Measurements from ENCODE around the gene TKTL1.
A peak's percentile ranks its signal among the peaks of the same experiment; 100 is the strongest.

TKTL1 gene

GRCh38 chrX:154305541-154306205 is 10.1 kb downstream of the TKTL1 start:
- Histone ChIP-seq H3K4me2 (ENCODE audit: low read length) (no peak overlapping the region), H4K20me1 (ENCODE audit: insufficient read depth, low read length) (no peaks in the 10 kb centered on the region), H3K4me3 (ENCODE audit: low read length) (no peak overlapping the region), H2AFZ (ENCODE audit: low read depth, low read length) (no peak overlapping the region), H3K27ac (ENCODE audit: low read length) (no peak overlapping the region), H3K4me1 (ENCODE audit: low read length) (peaks cover 10% of the 10 kb centered on the region; the same call in 1 of the 2 replicates), H3K27me3 (ENCODE audit: low read depth, low read length) (no peaks in the 10 kb centered on the region), H3K9me3 (ENCODE audit: insufficient read depth, low read length) (no peaks in the 10 kb centered on the region), H3K9ac (ENCODE audit: low read length) (no peak overlapping the region), H3K79me2 (ENCODE audit: low read length) (no peaks in the 10 kb centered on the region), H3K36me3 (replicated peaks; ENCODE audit: low read depth, low read length) (no peaks in the 10 kb centered on the region)
- TF ChIP-seq EZH2phosphoT487 (IDR thresholded peaks at IDR 0.05; ENCODE audit: low read depth) (no peak), CTCF (IDR thresholded peaks at IDR 0.05; ENCODE audit: low read depth, low read length) (no peak)

GRCh38 chrX:154307202-154307601 is 11.6 kb downstream of the TKTL1 start:
- Histone ChIP-seq H3K9me3 (ENCODE audit: insufficient read depth, low read length) (no peaks in the 10 kb centered on the region), H2AFZ (ENCODE audit: low read depth, low read length) (no peak overlapping the region), H3K79me2 (ENCODE audit: low read length) (no peaks in the 10 kb centered on the region), H3K4me3 (ENCODE audit: low read length) (no peak overlapping the region), H4K20me1 (ENCODE audit: insufficient read depth, low read length) (no peaks in the 10 kb centered on the region), H3K4me2 (ENCODE audit: low read length) (no peak overlapping the region), H3K27me3 (ENCODE audit: low read depth, low read length) (no peaks in the 10 kb centered on the region), H3K4me1 (ENCODE audit: low read length) (peaks cover 17% of the 10 kb centered on the region), H3K36me3 (replicated peaks; ENCODE audit: low read depth, low read length) (no peaks in the 10 kb centered on the region), H3K9ac (ENCODE audit: low read length) (no peak overlapping the region), H3K27ac (ENCODE audit: low read length) (no peak overlapping the region)
- no peak for TF ChIP-seq CTCF (IDR thresholded peaks at IDR 0.05; ENCODE audit: low read depth, low read length)
- TF ChIP-seq EZH2phosphoT487 (IDR thresholded peaks at IDR 0.05; ENCODE audit: low read depth), result no peak

- Histone ChIP-seq H2AFZ (ENCODE audit: low read depth, low read length) (no peak overlapping the region), H3K4me2 (ENCODE audit: low read length) (no peak overlapping the region), H3K27ac (ENCODE audit: low read length) (no peak overlapping the region), H3K79me2 (ENCODE audit: low read length) (no peaks in the 10 kb centered on the region), H3K4me1 (ENCODE audit: low read length) (peaks cover 17% of the 10 kb centered on the region), H4K20me1 (ENCODE audit: insufficient read depth, low read length) (no peaks in the 10 kb centered on the region), H3K9ac (ENCODE audit: low read length) (no peak overlapping the region), H3K27me3 (ENCODE audit: low read depth, low read length) (no peaks in the 10 kb centered on the region), H3K9me3 (ENCODE audit: insufficient read depth, low read length) (no peaks in the 10 kb centered on the region), H3K36me3 (replicated peaks; ENCODE audit: low read depth, low read length) (no peaks in the 10 kb centered on the region), H3K4me3 (ENCODE audit: low read length) (no peak overlapping the region)
- peak; percentile 64 for TF ChIP-seq CTCF (IDR thresholded peaks at IDR 0.05; ENCODE audit: low read depth, low read length)
- TF ChIP-seq EZH2phosphoT487 (IDR thresholded peaks at IDR 0.05; ENCODE audit: low read depth), result no peak
These were observed 12.7 kb downstream of the TKTL1 start for GRCh38 chrX:154308108-154308946.

- Histone ChIP-seq H3K79me2 (ENCODE audit: low read length) (no peaks in the 10 kb centered on the region), H3K27ac (ENCODE audit: low read length) (no peak overlapping the region), H3K27me3 (ENCODE audit: low read depth, low read length) (no peaks in the 10 kb centered on the region), H3K4me1 (ENCODE audit: low read length) (peaks cover 17% of the 10 kb centered on the region), H3K36me3 (replicated peaks; ENCODE audit: low read depth, low read length) (no peaks in the 10 kb centered on the region), H3K4me3 (ENCODE audit: low read length) (no peak overlapping the region), H3K4me2 (ENCODE audit: low read length) (no peak overlapping the region), H4K20me1 (ENCODE audit: insufficient read depth, low read length) (no peaks in the 10 kb centered on the region), H3K9me3 (ENCODE audit: insufficient read depth, low read length) (no peaks in the 10 kb centered on the region), H2AFZ (ENCODE audit: low read depth, low read length) (no peak overlapping the region), H3K9ac (ENCODE audit: low read length) (no peak overlapping the region)
- TF ChIP-seq EZH2phosphoT487 (IDR thresholded peaks at IDR 0.05; ENCODE audit: low read depth), result no peak
- no peak for TF ChIP-seq CTCF (IDR thresholded peaks at IDR 0.05; ENCODE audit: low read depth, low read length)
These were observed 13.6 kb downstream of the TKTL1 start for GRCh38 chrX:154309041-154309775.

Measured in OCI-LY3 (cell line).